BE2C (cell line): ENCODE results near the gene CDYL2.

Experiments
- DNase-seq: peaks from one replicate; pipeline ENCODE4 v3.0.0-alpha.2; 2020
- H3K27me3 ChIP-seq: fragments of 250-450 bp; sonication (Bioruptor Pico); 2 replicates; pipeline ENCODE4 v1.5.1; 2020; ENCODE audit warnings: mild to moderate bottlenecking
- H3K36me3 ChIP-seq: fragments of 250-450 bp; sonication (Bioruptor Pico); 2 replicates; pipeline ENCODE4 v1.5.1; 2020; ENCODE audit warnings: mild to moderate bottlenecking
- H3K4me1 ChIP-seq: fragments of 250-450 bp; sonication (Bioruptor Pico); 2 replicates; pipeline ENCODE4 v1.5.1; 2020
- H3K4me3 ChIP-seq: 2 replicates; pipeline ENCODE4 v1.5.1; 2011; ENCODE audit warnings: low read depth, low read length
- H3K9me3 ChIP-seq: fragments of 250-450 bp; sonication (Bioruptor Pico); 2 replicates; pipeline ENCODE4 v1.5.1; 2020
- TF ChIP-seq, protein P1 (sequence below): IDR thresholded peaks from 2 replicates; pipeline ENCODE4 v1.5.1; 2012; ENCODE audit warnings: mild to moderate bottlenecking, low read depth, low read length

Gene CDYL2

DNA sequence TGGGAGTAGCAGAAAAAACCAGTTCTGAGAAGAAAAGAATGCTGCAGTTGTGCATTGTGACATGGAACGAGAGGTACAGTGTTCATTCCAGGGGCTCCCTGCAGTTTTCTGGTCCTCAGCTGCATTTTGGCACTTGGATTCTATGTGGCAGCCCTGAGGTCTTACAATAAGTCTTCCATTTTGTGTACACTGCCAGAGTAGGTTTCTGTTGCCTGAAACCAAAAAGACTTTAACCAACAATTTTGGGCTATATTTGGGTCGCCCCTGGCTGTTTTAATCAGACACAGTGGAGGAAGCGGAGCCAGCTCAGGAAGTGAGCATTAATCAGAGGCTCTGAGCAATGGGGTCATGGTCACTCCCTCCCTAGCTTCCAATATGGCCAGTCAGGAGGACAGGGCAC, 247.9 kb downstream of the CDYL2 start:
- Histone ChIP-seq H3K27me3 (no peaks in the 10 kb centered on the region), H3K4me3 (no peak overlapping the region), H3K4me1 (no peaks in the 10 kb centered on the region), H3K36me3 (no peaks in the 10 kb centered on the region), H3K9me3 (no peaks in the 10 kb centered on the region; the same call in 1 of the 2 replicates)
- DNase-seq = no peak
- TF ChIP-seq, protein P1, sequence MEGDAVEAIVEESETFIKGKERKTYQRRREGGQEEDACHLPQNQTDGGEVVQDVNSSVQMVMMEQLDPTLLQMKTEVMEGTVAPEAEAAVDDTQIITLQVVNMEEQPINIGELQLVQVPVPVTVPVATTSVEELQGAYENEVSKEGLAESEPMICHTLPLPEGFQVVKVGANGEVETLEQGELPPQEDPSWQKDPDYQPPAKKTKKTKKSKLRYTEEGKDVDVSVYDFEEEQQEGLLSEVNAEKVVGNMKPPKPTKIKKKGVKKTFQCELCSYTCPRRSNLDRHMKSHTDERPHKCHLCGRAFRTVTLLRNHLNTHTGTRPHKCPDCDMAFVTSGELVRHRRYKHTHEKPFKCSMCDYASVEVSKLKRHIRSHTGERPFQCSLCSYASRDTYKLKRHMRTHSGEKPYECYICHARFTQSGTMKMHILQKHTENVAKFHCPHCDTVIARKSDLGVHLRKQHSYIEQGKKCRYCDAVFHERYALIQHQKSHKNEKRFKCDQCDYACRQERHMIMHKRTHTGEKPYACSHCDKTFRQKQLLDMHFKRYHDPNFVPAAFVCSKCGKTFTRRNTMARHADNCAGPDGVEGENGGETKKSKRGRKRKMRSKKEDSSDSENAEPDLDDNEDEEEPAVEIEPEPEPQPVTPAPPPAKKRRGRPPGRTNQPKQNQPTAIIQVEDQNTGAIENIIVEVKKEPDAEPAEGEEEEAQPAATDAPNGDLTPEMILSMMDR = no peak

DNA sequence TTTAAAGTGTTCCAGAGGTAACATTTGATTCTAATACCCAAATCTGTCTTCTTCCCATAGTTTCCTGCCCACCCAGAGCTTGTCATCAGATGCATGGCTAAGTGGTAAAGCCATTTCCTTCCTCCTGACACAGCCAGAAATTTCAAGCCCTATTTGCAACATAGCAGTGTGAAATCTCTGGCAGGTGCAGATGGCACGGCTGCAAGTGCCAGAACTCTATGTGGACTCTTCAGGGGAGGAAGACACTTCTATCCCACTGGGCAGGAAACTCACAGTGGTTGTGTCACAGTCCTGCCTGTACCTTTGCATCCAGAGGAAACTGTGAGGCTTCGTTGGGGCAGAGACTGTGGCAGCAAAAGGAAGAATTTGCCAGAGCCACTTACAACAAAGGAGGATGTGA, 250.4 kb downstream of the CDYL2 start:
- TF ChIP-seq, protein P1 = no peak
- Histone ChIP-seq H3K9me3 (no peaks in the 10 kb centered on the region), H3K36me3 (no peaks in the 10 kb centered on the region), H3K4me3 (no peak overlapping the region), H3K4me1 (no peaks in the 10 kb centered on the region), H3K27me3 (no peaks in the 10 kb centered on the region)
- no peak for DNase-seq

DNA sequence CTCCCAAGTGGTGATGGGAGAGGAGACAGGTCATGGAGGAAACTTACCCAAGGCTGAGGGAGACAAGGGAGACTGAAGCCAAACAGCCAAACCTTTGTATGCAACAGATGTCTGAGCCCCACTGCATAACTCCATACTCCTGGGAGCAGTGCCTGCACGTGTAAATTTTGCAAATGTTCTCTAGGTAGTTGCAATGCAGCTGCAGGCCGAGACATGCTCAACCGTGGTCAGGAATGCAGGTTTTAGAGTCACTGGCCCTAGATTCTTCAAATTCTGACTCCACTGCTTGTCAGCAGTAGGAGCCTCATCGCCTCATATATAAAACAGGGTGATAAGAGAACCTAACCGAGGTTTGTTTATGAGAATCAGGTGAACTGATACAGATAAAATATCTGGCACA, 252.1 kb downstream of the CDYL2 start:
- no peak for DNase-seq
- Histone ChIP-seq H3K4me1 (no peaks in the 10 kb centered on the region), H3K4me3 (no peak overlapping the region), H3K36me3 (no peaks in the 10 kb centered on the region), H3K9me3 (no peaks in the 10 kb centered on the region), H3K27me3 (no peaks in the 10 kb centered on the region)
- TF ChIP-seq, protein P1 = no peak
